HepG2 (cell line): Measurements from ENCODE around the gene OR8B8. TPM values are rescaled to one million over a fixed set of nuclear protein-coding genes. Genes with fewer than 3 reads are reported as not detected.

ENCODE experiments used
- ATAC-seq: fragments of 200-7000 bp; cut with Tn5 transposase; 3 replicates; pipeline ENCODE4 v1.9.1; 2020; ENCODE audit warnings: mild to moderate bottlenecking, moderate library complexity
- BruUV-seq: library from RNA; stranded (reverse); fragments of 400-500 nt; replicated peaks from 2 replicates; lab custom pipeline; 2021; lab: Mats Ljungman, UMichigan
- CTCF ChIA-PET: fragments of 300-600 bp; formaldehyde crosslinking; extraction: SDS; loops from one replicate; lab custom pipeline; 2021; ENCODE audit warnings: low total read pairs, inconsistent platforms, low intra/inter-chr PET ratio; lab: Yijun Ruan, JAX
- POLR2A ChIA-PET: fragments of 350-600 bp; sonication (Branson Sonifier 250); formaldehyde crosslinking; loops from one replicate; lab custom pipeline; 2020; ENCODE audit warnings: antibody characterized with exemption, inconsistent platforms; lab: Yijun Ruan, JAX
- DNase-seq: peaks from one replicate; pipeline ENCODE4 v3.0.0-alpha.2; 2015; ENCODE audit warnings: low spot score
- FAIRE-seq: peaks from 3 replicates; lab custom pipeline; 2011; peaks lifted over from hg19 to GRCh38; lab: Jason Lieb, UNC
- H2AFZ ChIP-seq: one replicate; pipeline ENCODE4 v1.6.1; 2011; ENCODE audit warnings: low read length, inconsistent platforms
- H3K27ac ChIP-seq: fragments of 300-600 bp; 3 replicates; pipeline ENCODE4 v1.8.0; 2011; ENCODE audit warnings: mixed run types, mild to moderate bottlenecking, mixed read lengths, low read length, inconsistent platforms; ENCODE audit not compliant: insufficient read depth; ENCODE audit errors: extremely low read length
- H3K27me3 ChIP-seq, 2 experiments: fragments of 200-600 bp in 1 of 2; 2 replicates in 1 of 2; 3 replicates in 1 of 2; pipeline versions ENCODE4 v1.6.0 to v1.8.0; 2011; ENCODE audit warnings: low read length in 2 of 2, mild to moderate bottlenecking in 2 of 2, moderate library complexity in 2 of 2, inconsistent platforms in 1 of 2; ENCODE audit not compliant: insufficient read depth in 2 of 2, control insufficient read depth in 1 of 2
- H3K36me3 ChIP-seq, 2 experiments: fragments of 200-600 bp in 1 of 2; replicated peaks in 1 of 2; 2 replicates in 1 of 2; 3 replicates in 1 of 2; pipeline versions ENCODE4 v1.5.1 to v1.8.0; 2011; ENCODE audit warnings: low read length in 2 of 2, inconsistent platforms in 1 of 2; ENCODE audit not compliant: insufficient read depth in 2 of 2, control insufficient read depth in 1 of 2
- H3K4me1 ChIP-seq: 2 replicates; pipeline ENCODE4 v1.5.1; 2012; ENCODE audit warnings: low read length, inconsistent platforms; ENCODE audit not compliant: insufficient read depth
- H3K4me2 ChIP-seq: 2 replicates; pipeline ENCODE4 v1.6.0; 2011; ENCODE audit warnings: low read depth, low read length, inconsistent platforms
- H3K4me3 ChIP-seq, 3 experiments: fragments of 200-600 bp in 1 of 3; sonication (generic), shearing (Covaris generic) in 1 of 3; replicated peaks in 1 of 3; 2 replicates each; pipeline ENCODE4 v1.5.1; 2011 to 2016; ENCODE audit warnings: low read length in 3 of 3, inconsistent platforms in 2 of 3, low read depth in 2 of 3, mild to moderate bottlenecking in 2 of 3, control low read depth in 1 of 3, mixed read lengths in 1 of 3; ENCODE audit not compliant: insufficient read depth in 1 of 3
- H3K79me2 ChIP-seq: one replicate; pipeline ENCODE4 v1.6.1; 2011; ENCODE audit warnings: low read length, inconsistent platforms; ENCODE audit not compliant: insufficient read depth
- H3K9ac ChIP-seq: 2 replicates; pipeline ENCODE4 v1.6.0; 2011; ENCODE audit warnings: mild to moderate bottlenecking, low read depth, low read length, inconsistent platforms; ENCODE audit not compliant: insufficient read depth
- H3K9me3 ChIP-seq: 2 replicates; pipeline ENCODE4 v1.5.1; 2012; ENCODE audit warnings: mild to moderate bottlenecking, low read length
- H4K20me1 ChIP-seq: 2 replicates; pipeline ENCODE4 v1.6.0; 2011; ENCODE audit warnings: inconsistent platforms, mild to moderate bottlenecking, low read length, moderate library complexity; ENCODE audit not compliant: insufficient read depth
- BCLAF1 ChIP-seq: fragments of 450-650 bp; IDR thresholded peaks from 2 replicates; pipeline ENCODE4 v1.6.1; 2017; ENCODE audit warnings: mild to moderate bottlenecking
- CREB1 ChIP-seq, 2 experiments: fragments of 450-650 bp in 1 of 2; IDR thresholded peaks; 2 replicates each; pipeline ENCODE4 v1.6.1; 2016 to 2017; ENCODE audit warnings: control low read depth in 1 of 2, mild to moderate bottlenecking in 1 of 2, missing compliant biosample characterization in 1 of 2, missing genetic modification characterization in 1 of 2
- FOXJ3 ChIP-seq: sonication (generic); formaldehyde crosslinking; IDR thresholded peaks from 2 replicates; pipeline ENCODE4 v1.4.0; 2020; ENCODE audit warnings: missing genetic modification reagents, mild to moderate bottlenecking, borderline replicate concordance
- FOXK1 ChIP-seq: sonication (generic); formaldehyde crosslinking; IDR thresholded peaks from 2 replicates; pipeline ENCODE4 v1.4.0; 2020; ENCODE audit warnings: low read depth, missing genetic modification reagents, borderline replicate concordance
- GMEB1 ChIP-seq: sonication (generic); formaldehyde crosslinking; IDR thresholded peaks from 2 replicates; pipeline ENCODE4 v1.5.1; 2020; ENCODE audit warnings: missing genetic modification reagents, mild to moderate bottlenecking, borderline replicate concordance
- REXO4 ChIP-seq: sonication (generic); formaldehyde crosslinking; IDR thresholded peaks from 2 replicates; pipeline ENCODE4 v1.8.0; 2022; ENCODE audit warnings: missing genetic modification reagents, mild to moderate bottlenecking, borderline replicate concordance
- TBX2 ChIP-seq: sonication (generic); formaldehyde crosslinking; IDR thresholded peaks from 2 replicates; pipeline ENCODE4 v1.5.0; 2020; ENCODE audit warnings: missing genetic modification reagents, mild to moderate bottlenecking, borderline replicate concordance
- ZHX2 ChIP-seq, 2 experiments: sonication (generic) in 1 of 2; formaldehyde crosslinking in 1 of 2; IDR thresholded peaks; 2 replicates each; pipeline versions ENCODE4 v1.6.1 to v1.9.0; 2014 to 2022; ENCODE audit warnings: antibody characterized with exemption in 1 of 2, borderline replicate concordance in 1 of 2, inconsistent platforms in 1 of 2, low read depth in 1 of 2, missing genetic modification reagents in 1 of 2
- ZIK1 ChIP-seq: sonication (generic); formaldehyde crosslinking; IDR thresholded peaks from 2 replicates; pipeline ENCODE4 v1.5.0; 2020; ENCODE audit warnings: mild to moderate bottlenecking, low read depth, missing genetic modification reagents, borderline replicate concordance
- ZMYM2 ChIP-seq: sonication (generic); formaldehyde crosslinking; IDR thresholded peaks from 2 replicates; pipeline ENCODE4 v1.8.0; 2022; ENCODE audit warnings: mild to moderate bottlenecking, missing genetic modification reagents
- ZNF274 ChIP-seq: sonication (generic); formaldehyde crosslinking; IDR thresholded peaks from 2 replicates; pipeline ENCODE4 v1.5.1; 2020; ENCODE audit warnings: mild to moderate bottlenecking, missing genetic modification reagents
- ZNF614 ChIP-seq: IDR thresholded peaks from 2 replicates; pipeline ENCODE4 v1.6.1; 2018; ENCODE audit warnings: missing biosample characterization, missing genetic modification reagents, inconsistent platforms, borderline replicate concordance
- ZNF83 ChIP-seq: sonication (generic); formaldehyde crosslinking; IDR thresholded peaks from 2 replicates; pipeline ENCODE4 v1.4.0; 2020; ENCODE audit warnings: missing genetic modification reagents, mild to moderate bottlenecking, borderline replicate concordance
- WGBS: methylation state at CpG from one replicate; pipeline ENCODE4 v1.1.6; 2017; ENCODE audit warnings: low lambda C conversion rate; 5-methylcytosine and 5-hydroxymethylcytosine counted together
- in situ Hi-C: cut with HindIII; loops from 2 replicates; pipeline ENCODE4 v1.10.0; 2017; ENCODE audit warnings: low pct_unique_long_range_greater_than_20kb; ENCODE audit not compliant: extremely low pct_ligation_motif_present
- intact Hi-C: fragments of 100-400 bp; cut with micrococcal nuclease; formaldehyde crosslinking; loops from one replicate; pipeline ENCODE4 v1.10.0; 2022; ENCODE audit not compliant: unreplicated experiment
- polyA plus RNA-seq, 8 experiments: library from polyadenylated mRNA; depleted of rRNA in 3 of 8; stranded (reverse) in 7 of 8; unstranded in 1 of 8; fragments of >200 nt; fragmentation: Illumina TruSeq in 4 of 8; extraction: Trizol in 4 of 8; gene quantifications; 2 replicates each; pipeline versions ENCODE4 v1.2.1 to v1.2.3, GENCODE V29; 2011 to 2016; ENCODE audit warnings: low read depth in 4 of 8, missing spikeins in 1 of 8, mixed read lengths in 1 of 8; ENCODE audit not compliant: insufficient read depth in 1 of 8
- total RNA-seq, 5 experiments: library from RNA; depleted of rRNA; stranded (reverse); fragments of >200 nt; fragmentation: Illumina TruSeq; extraction: Trizol; gene quantifications; 2 replicates each; pipeline ENCODE4 v1.2.3, GENCODE V29; 2016; ENCODE audit warnings: low read depth in 1 of 5

OR8B8 gene
- total and polyA plus RNA-seq, 2 of the 13 experiments (the other 11 are each of a cell fraction or from before 2014, with no cell fraction given) = not detected

- no peak for ATAC-seq
- H2AFZ ChIP-seq = no peak overlapping the region
- in situ Hi-C loops = loop anchor here (10.0 kb wide), 1 partner anchor 459 kb away; the partner anchor contains the start of gene ROBO3
- H3K36me3 ChIP-seq = no peaks in the 10 kb centered on the region
- no peak overlapping the region for H3K4me2 ChIP-seq
- intact Hi-C loops = no loop called here
- H3K4me3 ChIP-seq = no peak overlapping the region
- DNase-seq = no peak
- POLR2A ChIA-PET = no interaction called here
- no peak overlapping the region for H3K27ac ChIP-seq
- no peak for FAIRE-seq
- H3K79me2 ChIP-seq = no peaks in the 10 kb centered on the region
- no peaks in the 10 kb centered on the region for H4K20me1 ChIP-seq
- no peaks in the 10 kb centered on the region for H3K27me3 ChIP-seq
- BruUV-seq = no TSS peak
- no peaks in the 10 kb centered on the region for H3K9me3 ChIP-seq
- WGBS = 0% methylated on average over 2 of the region's 2 CpGs
- H3K9ac ChIP-seq = no peak overlapping the region
- no peaks in the 10 kb centered on the region for H3K4me1 ChIP-seq
- CTCF ChIA-PET = no interaction called here
- TF ChIP-seq FOXK1 (CRISPR knock-in tag) (no peak), GMEB1 (no peak), REXO4 (CRISPR knock-in tag) (no peak), ZNF274 (CRISPR knock-in tag) (no peak), ZMYM2 (CRISPR knock-in tag) (no peak), FOXJ3 (CRISPR knock-in tag) (no peak), BCLAF1 (no peak), ZNF614 (no peak), CREB1 (IDR thresholded peaks at IDR 0.05) (no peak), CREB1 (CRISPR knock-in tag; IDR thresholded peaks at IDR 0.05) (no peak), ZHX2 (IDR thresholded peaks at IDR 0.05; ENCODE audit: low read depth) (no peak), ZHX2 (CRISPR knock-in tag; IDR thresholded peaks at IDR 0.05; ENCODE audit: borderline replicate concordance) (no peak), ZNF83 (CRISPR knock-in tag) (no peak), TBX2 (CRISPR knock-in tag) (no peak), ZIK1 (CRISPR knock-in tag) (no peak)
Observed at GRCh38 chr11:124405581-124405980, 39.9 kb downstream of the OR8B8 start.
